Neural progenitor cell (in vitro differentiated cells): ENCODE data around the gene SYTL4. TPM values are rescaled to one million over a fixed set of nuclear protein-coding genes. Genes with fewer than 3 reads are reported as not detected.
A peak's percentile ranks its signal among the peaks of the same experiment; 100 is the strongest.

Experiments
- DNase-seq: peaks from one replicate; pipeline ENCODE4 v3.0.0-alpha.2; 2016; ENCODE audit warnings: low spot score
- H2AFZ ChIP-seq: fragments of 200-600 bp; sonication (generic); replicated peaks from 2 replicates; pipeline ENCODE4 v1.6.1; 2016; ENCODE audit warnings: antibody characterized with exemption
- H3F3A ChIP-seq: fragments of 200-600 bp; sonication (generic); 2 replicates; pipeline ENCODE4 v1.6.1; 2016; ENCODE audit warnings: antibody characterized with exemption, low read depth
- H3K27ac ChIP-seq: fragments of 200-600 bp; sonication (generic); 2 replicates; pipeline ENCODE4 v1.5.1; 2016; ENCODE audit warnings: mild to moderate bottlenecking
- H3K27me3 ChIP-seq: fragments of 200-600 bp; sonication (generic); 2 replicates; pipeline ENCODE4 v1.6.1; 2016; ENCODE audit warnings: mild to moderate bottlenecking, moderate library complexity
- H3K36me3 ChIP-seq: fragments of 200-600 bp; sonication (generic); 2 replicates; pipeline ENCODE4 v1.5.1; 2016
- H3K4me1 ChIP-seq: fragments of 200-600 bp; sonication (generic); 2 replicates; pipeline ENCODE4 v1.6.1; 2016; ENCODE audit warnings: mixed run types
- H3K4me2 ChIP-seq: fragments of 200-600 bp; sonication (generic); 2 replicates; pipeline ENCODE4 v1.6.1; 2016
- H3K4me3 ChIP-seq: fragments of 200-600 bp; sonication (generic); 2 replicates; pipeline ENCODE4 v1.5.1; 2016
- H3K79me2 ChIP-seq: fragments of 200-600 bp; sonication (generic); 2 replicates; pipeline ENCODE4 v1.6.1; 2016; ENCODE audit warnings: low read depth
- H3K9ac ChIP-seq: fragments of 200-600 bp; sonication (generic); 2 replicates; pipeline ENCODE4 v1.6.1; 2016
- H3K9me3 ChIP-seq: fragments of 200-600 bp; sonication (generic); 2 replicates; pipeline ENCODE4 v1.5.1; 2016; ENCODE audit warnings: low read depth
- H4K20me1 ChIP-seq: fragments of 200-600 bp; sonication (generic); 2 replicates; pipeline ENCODE4 v1.6.1; 2016; ENCODE audit warnings: low read depth
- H3K27ac Mint-ChIP-seq: 3 replicates; pipeline ENCODE4 v1.8.0; 2021; ENCODE audit warnings: mixed read lengths
- H3K27me3 Mint-ChIP-seq: 2 replicates; pipeline ENCODE4 v1.8.0; 2022; ENCODE audit warnings: low read depth, mild to moderate bottlenecking, inconsistent platforms, moderate library complexity, mixed read lengths; ENCODE audit not compliant: insufficient read depth
- H3K36me3 Mint-ChIP-seq: 3 replicates; pipeline ENCODE4 v1.8.0; 2021; ENCODE audit warnings: mixed read lengths
- H3K4me1 Mint-ChIP-seq: 3 replicates; pipeline ENCODE4 v1.8.0; 2021; ENCODE audit warnings: mixed read lengths
- H3K4me3 Mint-ChIP-seq: 3 replicates; pipeline ENCODE4 v1.8.0; 2021; ENCODE audit warnings: mild to moderate bottlenecking, moderate library complexity, mixed read lengths
- H3K9me3 Mint-ChIP-seq: 3 replicates; pipeline ENCODE4 v1.8.0; 2020; ENCODE audit warnings: mixed read lengths
- EZH2 ChIP-seq: fragments of 200-600 bp; sonication (generic); IDR thresholded peaks from 2 replicates; pipeline ENCODE4 v1.6.1; 2017; ENCODE audit warnings: antibody characterized with exemption, mild to moderate bottlenecking, moderate library complexity
- EZH2phosphoT487 ChIP-seq: fragments of 200-600 bp; sonication (generic); IDR thresholded peaks from 2 replicates; pipeline ENCODE4 v1.6.1; 2017; ENCODE audit warnings: antibody characterized with exemption
- total RNA-seq: library from RNA; depleted of rRNA; stranded (reverse); fragments of >200 nt; gene quantifications from 2 replicates; pipeline ENCODE4 v1.2.3, GENCODE V29; 2015; ENCODE audit warnings: low replicate concordance
- TF ChIP-seq, protein P1 (sequence below): fragments of 200-600 bp; sonication (generic); IDR thresholded peaks from 2 replicates; pipeline ENCODE4 v1.5.1; 2017; ENCODE audit warnings: antibody characterized with exemption, mild to moderate bottlenecking

The SYTL4 gene
- total RNA-seq, 1 donor from 2014 or later = 0.39 TPM

GRCh38 chrX:100645106-100645505, 86.8 kb downstream of the SYTL4 start:
- H3F3A ChIP-seq = no peaks in the 10 kb centered on the region
- H3K36me3 ChIP-seq = no peaks in the 10 kb centered on the region
- peaks cover 5% of the 10 kb centered on the region for H3K4me1 ChIP-seq
- H3K79me2 ChIP-seq = no peaks in the 10 kb centered on the region
- H3K4me3 ChIP-seq = no peak overlapping the region
- H3K4me3 Mint-ChIP-seq = no peak overlapping the region
- no peaks in the 10 kb centered on the region for H3K9me3 ChIP-seq
- no peaks in the 10 kb centered on the region for H3K36me3 Mint-ChIP-seq
- TF ChIP-seq, protein P1, sequence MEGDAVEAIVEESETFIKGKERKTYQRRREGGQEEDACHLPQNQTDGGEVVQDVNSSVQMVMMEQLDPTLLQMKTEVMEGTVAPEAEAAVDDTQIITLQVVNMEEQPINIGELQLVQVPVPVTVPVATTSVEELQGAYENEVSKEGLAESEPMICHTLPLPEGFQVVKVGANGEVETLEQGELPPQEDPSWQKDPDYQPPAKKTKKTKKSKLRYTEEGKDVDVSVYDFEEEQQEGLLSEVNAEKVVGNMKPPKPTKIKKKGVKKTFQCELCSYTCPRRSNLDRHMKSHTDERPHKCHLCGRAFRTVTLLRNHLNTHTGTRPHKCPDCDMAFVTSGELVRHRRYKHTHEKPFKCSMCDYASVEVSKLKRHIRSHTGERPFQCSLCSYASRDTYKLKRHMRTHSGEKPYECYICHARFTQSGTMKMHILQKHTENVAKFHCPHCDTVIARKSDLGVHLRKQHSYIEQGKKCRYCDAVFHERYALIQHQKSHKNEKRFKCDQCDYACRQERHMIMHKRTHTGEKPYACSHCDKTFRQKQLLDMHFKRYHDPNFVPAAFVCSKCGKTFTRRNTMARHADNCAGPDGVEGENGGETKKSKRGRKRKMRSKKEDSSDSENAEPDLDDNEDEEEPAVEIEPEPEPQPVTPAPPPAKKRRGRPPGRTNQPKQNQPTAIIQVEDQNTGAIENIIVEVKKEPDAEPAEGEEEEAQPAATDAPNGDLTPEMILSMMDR = no peak
- TF ChIP-seq EZH2 (no peak), EZH2phosphoT487 (no peak)
- H2AFZ ChIP-seq = no peak overlapping the region
- H3K9me3 Mint-ChIP-seq = no peaks in the 10 kb centered on the region
- no peaks in the 10 kb centered on the region for H4K20me1 ChIP-seq
- no peak for DNase-seq
- H3K27ac ChIP-seq = no peak overlapping the region
- peaks cover 2% of the 10 kb centered on the region for H3K27me3 Mint-ChIP-seq
- H3K4me1 Mint-ChIP-seq = peaks cover 21% of the 10 kb centered on the region
- no peaks in the 10 kb centered on the region for H3K27me3 ChIP-seq
- no peak overlapping the region for H3K27ac Mint-ChIP-seq
- H3K9ac ChIP-seq = no peak overlapping the region
- H3K4me2 ChIP-seq = no peak overlapping the region

DNA sequence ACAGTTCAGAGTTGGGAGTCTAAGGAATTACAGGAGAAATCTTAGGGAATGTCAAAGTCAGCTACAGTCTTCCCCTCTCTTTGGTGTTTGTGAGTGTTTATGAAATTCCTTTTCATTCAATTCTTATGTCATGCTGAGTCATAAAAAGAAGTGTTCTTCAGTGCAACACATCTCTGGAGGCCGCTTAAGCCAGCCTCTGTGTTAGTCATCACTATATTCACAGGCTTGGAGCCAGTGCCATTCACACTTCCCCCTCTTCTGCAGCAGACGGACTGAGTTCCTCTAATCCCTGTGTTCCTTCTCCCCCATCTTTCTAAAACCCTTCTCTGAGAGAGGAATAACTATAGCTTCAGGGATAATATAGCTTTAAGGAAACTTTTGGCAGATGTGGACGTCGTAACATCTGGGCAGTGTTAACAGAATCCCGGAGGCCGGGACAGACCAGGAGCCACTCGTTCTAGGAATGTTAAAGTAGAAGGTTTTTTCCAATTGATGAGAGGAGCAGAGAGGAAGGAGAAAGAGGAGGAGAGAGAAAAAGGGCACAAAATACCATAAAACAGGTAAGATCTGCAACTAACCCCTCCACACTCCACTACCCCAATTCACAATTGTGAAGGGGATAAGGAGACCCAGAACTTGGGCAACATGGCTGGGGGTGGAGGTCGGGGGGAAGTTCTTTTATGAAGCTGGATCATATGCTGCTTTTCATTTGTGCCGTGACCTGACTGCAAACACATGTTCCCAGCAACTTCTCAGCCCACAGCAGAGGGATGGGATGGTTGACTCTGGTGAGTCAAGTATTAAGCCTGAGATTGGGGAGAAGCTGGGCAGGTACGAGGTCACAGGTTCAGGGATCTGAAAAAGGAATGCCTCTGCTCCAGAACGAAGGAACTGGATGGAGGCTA, 87.7 kb downstream of the SYTL4 start, which contains the start of gene SRPX2:
Gene SRPX2 (plus strand): TSS at position 244 of the 905 bp plus-strand sequence. CDS start 2,124 bp downstream, outside the sequence.
- peaks cover 19% of the 10 kb centered on the region for H3K4me1 Mint-ChIP-seq
- no peak within 1 kb of the TSS for H3K4me3 Mint-ChIP-seq
- H3K9me3 Mint-ChIP-seq = no peaks in the 10 kb centered on the region
- Histone ChIP-seq H3K27ac (no peak within 1 kb of the TSS), H3K79me2 (no peaks in the 10 kb centered on the region), H3K9me3 (no peaks in the 10 kb centered on the region), H3K4me3 (no peak within 1 kb of the TSS), H3K36me3 (no peaks in the 10 kb centered on the region), H3K27me3 (no peaks in the 10 kb centered on the region), H3F3A (no peaks in the 10 kb centered on the region), H4K20me1 (no peaks in the 10 kb centered on the region), H3K4me1 (peaks cover 5% of the 10 kb centered on the region), H3K4me2 (no peak within 1 kb of the TSS), H2AFZ (no peak within 1 kb of the TSS), H3K9ac (no peak within 1 kb of the TSS)
- peaks cover 2% of the 10 kb centered on the region for H3K27me3 Mint-ChIP-seq
- no peaks in the 10 kb centered on the region for H3K36me3 Mint-ChIP-seq
- TF ChIP-seq EZH2phosphoT487 (no peak), EZH2 (no peak)
- TF ChIP-seq, protein P1 = no peak
- DNase-seq = no peak
- peak within 1 kb of the TSS; percentile 13 for H3K27ac Mint-ChIP-seq

GRCh38 chrX:100643212-100643611, 88.7 kb downstream of the SYTL4 start:
- DNase-seq = no peak
- peaks cover 13% of the 10 kb centered on the region for H3K4me1 Mint-ChIP-seq
- no peak for TF ChIP-seq EZH2
- no peak for TF ChIP-seq EZH2phosphoT487
- TF ChIP-seq, protein P1 = no peak
- H3K9me3 Mint-ChIP-seq = peaks cover 2% of the 10 kb centered on the region
- Histone ChIP-seq H3K79me2 (no peaks in the 10 kb centered on the region), H3K36me3 (no peaks in the 10 kb centered on the region), H3K9me3 (no peaks in the 10 kb centered on the region), H3K4me3 (no peak overlapping the region), H4K20me1 (no peaks in the 10 kb centered on the region), H3K27ac (no peak overlapping the region), H3K4me2 (no peak overlapping the region), H3F3A (no peaks in the 10 kb centered on the region), H3K4me1 (no peaks in the 10 kb centered on the region), H3K27me3 (no peaks in the 10 kb centered on the region), H3K9ac (no peak overlapping the region), H2AFZ (no peak overlapping the region)
- no peak overlapping the region for H3K4me3 Mint-ChIP-seq
- H3K27me3 Mint-ChIP-seq = peaks cover 2% of the 10 kb centered on the region
- H3K36me3 Mint-ChIP-seq = no peaks in the 10 kb centered on the region
- H3K27ac Mint-ChIP-seq = no peak overlapping the region
